IPS-NIHi11 (cell line): ENCODE measurements around the gene ARF6.
A peak's percentile ranks its signal among the peaks of the same experiment; 100 is the strongest.
"Not testable (repeated sequence)": the region's sequence is repeated elsewhere in the genome, so short reads cannot be mapped to it uniquely, and the experiment has no call there.

ENCODE experiments used
- DNase-seq: peaks from one replicate; pipeline ENCODE4 v3.0.0; 2012; ENCODE audit warnings: mixed read lengths, low spot score

ARF6 gene

GRCh38 chr14:49876563-49877127, 16.2 kb upstream of the ARF6 start:
- DNase-seq: no peak

DNA sequence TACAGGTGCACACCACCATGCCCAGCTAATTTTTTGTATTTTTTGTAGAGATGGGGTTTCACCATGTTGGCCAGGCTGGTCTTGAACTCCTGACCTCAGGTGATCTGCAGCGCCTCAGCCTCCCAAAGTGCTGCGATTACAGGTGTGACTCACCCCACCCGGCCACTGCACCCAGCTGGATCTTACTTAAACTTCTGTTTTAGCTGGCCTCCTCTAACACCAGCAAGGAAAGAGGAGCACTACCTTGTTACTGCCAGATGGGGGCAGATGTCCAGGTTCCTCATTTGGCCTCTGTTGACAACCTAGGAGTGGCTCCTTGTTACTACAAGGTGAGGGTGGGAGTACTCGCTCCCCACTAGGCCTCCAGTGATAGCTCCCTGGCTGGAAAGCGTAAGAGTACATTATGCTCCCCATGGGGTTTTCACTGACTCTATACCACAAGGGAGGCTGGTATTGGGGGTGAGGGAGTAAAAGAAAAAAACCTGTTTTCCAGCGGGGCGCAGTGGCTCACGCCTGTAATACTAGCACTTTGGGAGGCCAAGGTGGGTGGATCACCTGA, 13.2 kb upstream of the ARF6 start:
- peak; percentile 65 for DNase-seq

GRCh38 chr14:49880267-49881064, 12.4 kb upstream of the ARF6 start:
- no peak for DNase-seq

- no peak for DNase-seq
Observed at GRCh38 chr14:49881350-49882001, 11.4 kb upstream of the ARF6 start.

DNA sequence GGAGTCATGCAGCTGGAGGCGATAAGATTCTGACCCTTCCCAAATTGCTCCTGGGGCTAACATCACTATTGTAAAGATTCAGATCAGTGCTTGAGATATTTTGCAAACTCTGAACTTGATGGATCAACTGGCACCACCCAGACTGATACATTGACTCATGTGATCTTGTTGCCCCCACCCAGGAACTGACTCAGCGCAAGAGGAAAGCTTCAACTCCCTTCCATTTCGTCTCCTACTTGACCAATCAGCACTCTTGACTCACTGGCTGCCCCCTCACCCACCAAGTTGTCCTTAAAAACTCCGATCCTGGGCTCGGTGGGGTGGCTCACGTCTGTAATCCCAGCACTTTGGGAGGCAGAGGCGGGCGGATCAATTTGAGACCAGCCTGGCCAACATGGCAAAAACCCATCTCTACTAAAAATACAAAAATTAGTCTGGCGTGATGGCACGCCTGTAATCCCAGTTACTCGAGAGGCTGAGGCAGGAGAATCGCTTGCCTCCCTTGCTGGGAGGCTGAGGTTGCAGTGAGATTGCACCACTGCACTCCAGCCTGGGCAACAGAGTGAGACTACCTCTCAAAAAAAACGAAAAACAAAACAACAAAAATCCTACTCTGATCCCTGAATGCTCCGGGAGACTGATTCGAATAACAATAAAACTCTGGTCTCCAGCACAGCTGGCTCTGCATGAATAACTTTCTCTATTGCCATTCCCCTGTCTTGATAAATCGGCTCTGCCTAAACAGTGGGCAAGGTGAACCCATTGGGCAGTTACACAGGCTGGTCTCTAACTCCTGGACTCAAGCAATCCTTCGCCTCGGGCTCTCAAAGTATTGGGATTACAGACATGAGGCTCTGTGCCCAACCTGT, 9.8 kb upstream of the ARF6 start:
- DNase-seq: no peak

- no peak for DNase-seq
Observed at GRCh38 chr14:49886523-49886922, 6.4 kb upstream of the ARF6 start.

GRCh38 chr14:49888293-49888692, 4.6 kb upstream of the ARF6 start:
- no peak for DNase-seq

- peak; percentile 61 for DNase-seq
Observed at GRCh38 chr14:49892301-49892635, 614 bp upstream of the ARF6 start.

- DNase-seq: peak; percentile 75
Observed at GRCh38 chr14:49893309-49894213, 679 bp downstream of the ARF6 start.

GRCh38 chr14:49894214-49895107, 1.6 kb downstream of the ARF6 start:
- DNase-seq: not testable (repeated sequence)

DNA sequence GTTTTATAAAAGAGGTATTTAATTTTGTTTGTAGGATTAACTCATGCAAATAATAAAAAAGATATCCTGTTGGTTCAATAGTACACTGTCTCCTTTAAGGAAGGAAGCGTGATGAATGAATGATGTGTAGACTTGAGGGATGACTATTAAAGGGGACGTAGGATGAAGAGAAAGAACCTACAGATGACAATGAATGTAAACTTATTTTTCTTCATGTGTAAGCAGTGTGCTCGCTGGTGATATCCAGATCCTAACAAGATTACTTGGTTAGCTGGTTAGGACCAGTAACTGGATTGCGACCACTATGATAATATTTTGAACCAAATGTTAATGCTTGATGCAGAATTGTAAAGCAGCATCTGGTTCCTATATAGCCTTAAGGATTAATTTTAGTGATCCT, 2.6 kb downstream of the ARF6 start:
- no peak for DNase-seq

DNA sequence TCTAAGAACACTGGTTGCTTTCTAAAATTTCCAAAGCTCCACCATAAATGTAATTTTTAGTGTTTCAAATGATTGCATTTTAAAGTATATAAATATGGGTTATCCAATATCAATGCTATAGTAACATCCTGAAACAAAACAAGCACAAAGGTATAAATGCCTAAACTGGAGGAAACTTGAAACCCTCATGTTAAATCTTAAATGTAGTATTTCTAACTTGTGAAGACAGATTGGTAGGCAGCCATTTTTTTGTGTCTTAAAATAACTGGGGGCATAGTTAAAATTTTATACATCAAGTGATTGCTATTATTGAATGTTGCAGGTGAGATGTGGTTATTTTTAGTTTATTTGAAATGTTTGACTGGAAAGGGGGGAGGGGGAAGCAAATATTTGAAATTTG, 3.4 kb downstream of the ARF6 start:
- not testable (repeated sequence) for DNase-seq

- DNase-seq: no peak
Observed at GRCh38 chr14:49896966-49897365, 4.1 kb downstream of the ARF6 start.

DNA sequence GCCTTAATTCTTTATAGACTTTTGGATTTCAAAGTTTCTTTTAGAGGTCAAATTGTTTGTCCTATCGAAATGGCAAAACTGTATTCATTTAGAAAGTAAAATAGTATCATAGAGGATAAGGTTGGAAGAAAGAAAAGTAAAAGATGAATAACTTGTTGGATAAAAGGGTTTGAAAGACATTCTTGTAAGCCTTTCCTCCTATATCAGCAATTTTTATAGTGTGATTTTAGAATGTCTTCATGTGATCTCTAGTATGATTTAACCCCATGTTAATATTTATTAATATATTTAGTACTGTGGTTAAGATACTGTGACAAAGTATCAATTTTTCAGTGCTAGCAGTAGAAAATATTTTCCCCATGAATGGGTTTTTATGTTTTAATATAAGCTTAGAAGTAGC, 4.5 kb downstream of the ARF6 start:
- no peak for DNase-seq

- no peak for DNase-seq
Observed at GRCh38 chr14:49897965-49898364, 5.1 kb downstream of the ARF6 start.

DNA sequence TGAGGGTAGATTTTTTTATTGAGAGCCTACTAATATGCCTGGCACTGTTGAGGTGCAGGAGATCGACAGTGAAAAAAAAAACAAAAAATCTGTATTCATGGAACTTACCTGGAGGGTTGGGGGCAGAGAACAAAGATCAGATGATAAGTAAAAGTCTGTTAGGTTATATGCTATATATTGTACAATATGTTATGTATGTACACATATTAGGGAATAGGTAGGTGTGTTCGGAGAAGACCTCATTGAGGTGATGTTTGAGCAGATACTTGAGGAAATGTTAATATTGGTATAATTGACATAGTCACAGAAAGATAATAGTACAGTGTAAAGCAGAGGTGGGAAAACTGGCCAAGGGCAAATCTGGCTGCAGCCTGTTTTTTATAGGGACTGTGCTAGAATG, 5.6 kb downstream of the ARF6 start:
- DNase-seq: no peak

DNA sequence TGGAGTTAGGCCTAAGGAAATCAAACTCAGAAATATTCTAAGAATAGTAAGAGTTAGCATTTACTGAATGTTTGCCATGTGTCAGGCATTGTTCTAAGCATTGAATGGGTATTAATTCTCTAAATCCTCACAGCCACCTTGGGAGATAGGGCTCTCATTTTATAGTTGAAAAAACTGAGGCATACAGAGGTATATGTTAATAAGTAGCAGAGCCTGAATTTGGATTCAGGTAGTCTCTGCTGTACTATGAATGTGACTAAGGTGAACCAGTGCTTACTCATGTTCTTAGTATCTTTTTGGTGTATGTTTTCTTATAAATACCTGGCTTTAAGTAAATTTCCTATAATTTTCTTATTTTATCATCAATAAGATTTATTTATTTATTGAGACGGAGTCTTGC, 8.1 kb downstream of the ARF6 start:
- no peak for DNase-seq

GRCh38 chr14:49902679-49903246, 9.9 kb downstream of the ARF6 start:
- not testable (repeated sequence) for DNase-seq

- no peak for DNase-seq
Observed at GRCh38 chr14:49904270-49904669, 11.4 kb downstream of the ARF6 start.

GRCh38 chr14:49905989-49906388, 13.1 kb downstream of the ARF6 start:
- DNase-seq: no peak
